Measurements from ENCODE around the gene SELENOM.
"Not testable (repeated sequence)": the region's sequence is repeated elsewhere in the genome, so short reads cannot be mapped to it uniquely, and the experiment has no call there.

Gene SELENOM

GRCh38 chr22:31079095-31079642 is 28.2 kb downstream of the SELENOM start:
- no peak for DNase-seq (ENCODE audit: low read depth in 2 of 2)

DNA sequence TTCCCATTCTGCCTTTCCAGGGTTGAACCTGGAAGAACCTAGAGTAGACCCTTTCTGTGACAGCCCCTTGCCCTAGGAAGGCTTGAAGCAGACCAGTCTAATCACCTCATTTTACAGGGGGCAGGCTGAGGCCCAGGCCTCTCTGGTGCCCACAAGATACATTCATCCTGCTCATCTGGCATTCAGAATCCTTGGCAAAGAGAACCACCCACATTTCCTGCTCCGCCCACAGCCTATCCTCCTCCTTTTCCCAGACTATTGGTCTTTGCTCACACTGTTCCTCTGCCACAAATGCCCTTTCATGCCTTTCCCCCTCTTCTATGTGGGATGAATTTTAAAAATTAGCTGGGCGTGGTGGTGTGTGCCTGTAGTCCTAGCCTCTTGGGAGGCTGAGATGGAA is 29.0 kb downstream of the SELENOM start:
- DNase-seq (ENCODE audit: low read depth in 2 of 2): not testable (repeated sequence)

DNA sequence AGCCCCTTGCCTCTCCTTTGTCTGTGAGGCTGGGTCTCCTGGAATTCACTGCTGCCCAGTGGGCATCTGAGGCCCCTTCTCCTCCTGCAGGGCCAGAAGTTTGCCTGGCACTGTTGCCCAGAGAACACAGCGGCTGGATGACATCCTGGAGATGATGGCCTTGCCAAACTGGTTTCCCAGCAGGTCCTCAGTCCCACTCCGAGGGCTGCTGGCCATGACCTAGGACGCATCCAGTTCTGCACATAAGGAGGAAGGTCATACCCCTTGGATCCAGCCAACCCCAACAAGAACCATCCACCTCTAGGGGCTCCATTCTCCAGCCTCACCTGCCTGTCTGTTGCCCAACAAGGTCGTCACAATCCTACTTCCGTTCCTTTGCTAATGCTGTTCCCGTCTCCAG is 29.7 kb downstream of the SELENOM start:
- no peak for DNase-seq (ENCODE audit: low read depth in 2 of 2)

DNA sequence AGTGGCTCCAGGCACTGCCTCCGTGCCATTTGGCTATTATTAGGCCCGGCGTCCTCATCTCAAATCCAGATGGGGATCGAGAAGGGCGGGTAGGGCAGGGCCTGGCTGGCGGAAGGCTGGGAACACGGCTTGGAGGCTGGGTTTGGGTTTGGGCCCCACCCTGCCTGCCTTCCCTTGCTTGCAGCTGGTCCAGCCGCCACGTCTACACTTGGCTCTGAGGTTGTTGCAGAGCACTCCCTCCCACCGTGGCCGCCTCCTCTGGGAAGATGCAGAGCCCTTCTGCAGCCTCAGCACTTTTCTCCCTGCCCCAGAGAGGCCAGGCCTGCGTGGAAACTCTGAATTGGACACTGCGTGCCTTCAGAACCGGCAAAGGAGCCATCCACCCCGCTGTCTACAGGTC is 31.4 kb downstream of the SELENOM start:
- DNase-seq (ENCODE audit: low read depth in 2 of 2): no peak

DNA sequence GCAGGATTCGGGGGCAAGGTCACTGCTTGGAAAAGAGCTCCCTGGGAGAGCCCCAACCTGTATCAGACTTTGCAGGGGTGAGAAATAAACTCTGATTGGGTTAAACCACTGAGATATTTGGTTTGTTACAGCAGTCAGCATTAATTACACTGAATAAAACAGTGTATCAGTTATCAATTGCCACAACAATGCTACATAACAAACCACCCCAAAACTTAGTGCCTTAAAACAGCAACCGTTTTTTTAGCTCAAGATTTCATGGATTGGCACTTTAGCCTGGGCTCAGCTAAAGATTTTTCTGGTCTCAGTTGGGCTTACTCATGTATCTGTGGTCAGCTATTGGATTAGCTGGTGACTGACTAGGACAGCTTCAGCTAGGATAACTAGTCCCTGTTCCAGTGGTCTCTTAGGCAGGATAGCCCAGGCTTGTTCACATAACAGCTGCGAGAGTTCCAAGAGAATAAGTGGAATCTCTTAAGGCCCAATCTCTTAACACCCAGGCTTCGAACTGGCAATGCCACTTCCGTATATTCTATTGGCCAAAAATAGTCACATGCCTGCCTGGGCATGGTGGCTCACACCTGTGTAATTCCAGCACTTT is 33.7 kb downstream of the SELENOM start:
- not testable (repeated sequence) for DNase-seq (ENCODE audit: low read depth in 2 of 2)

DNA sequence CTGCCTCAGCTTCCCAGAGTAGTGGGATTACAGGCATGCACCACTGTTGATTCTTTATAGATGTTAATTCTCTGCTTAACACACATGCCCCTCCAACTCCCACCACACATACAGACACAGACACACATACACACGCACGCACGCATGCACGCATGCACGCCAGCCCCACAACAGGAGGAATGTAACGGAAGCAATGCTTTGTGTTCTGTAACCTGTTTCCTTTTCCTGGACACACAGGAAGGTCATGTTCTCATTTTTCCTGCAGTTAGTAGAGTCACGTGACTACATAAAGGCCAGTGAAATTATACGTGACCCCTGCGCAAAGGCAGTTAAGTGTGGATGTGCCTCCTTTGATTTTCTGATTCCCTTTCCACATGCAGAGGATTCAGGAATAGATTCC is 34.2 kb downstream of the SELENOM start:
- DNase-seq (ENCODE audit: low read depth in 2 of 2): not testable (repeated sequence)

GRCh38 chr22:31069691-31070314 is 37.6 kb downstream of the SELENOM start:
- DNase-seq (ENCODE audit: low read depth in 2 of 2): not testable (repeated sequence)

GRCh38 chr22:31068970-31069369 is 38.4 kb downstream of the SELENOM start:
- DNase-seq (ENCODE audit: low read depth in 2 of 2): no peak

GRCh38 chr22:31064369-31064768 is 43.0 kb downstream of the SELENOM start:
- no peak for DNase-seq (ENCODE audit: low read depth in 2 of 2)

GRCh38 chr22:31062566-31063230 is 44.7 kb downstream of the SELENOM start:
- no peak for DNase-seq (ENCODE audit: low read depth in 2 of 2)

DNA sequence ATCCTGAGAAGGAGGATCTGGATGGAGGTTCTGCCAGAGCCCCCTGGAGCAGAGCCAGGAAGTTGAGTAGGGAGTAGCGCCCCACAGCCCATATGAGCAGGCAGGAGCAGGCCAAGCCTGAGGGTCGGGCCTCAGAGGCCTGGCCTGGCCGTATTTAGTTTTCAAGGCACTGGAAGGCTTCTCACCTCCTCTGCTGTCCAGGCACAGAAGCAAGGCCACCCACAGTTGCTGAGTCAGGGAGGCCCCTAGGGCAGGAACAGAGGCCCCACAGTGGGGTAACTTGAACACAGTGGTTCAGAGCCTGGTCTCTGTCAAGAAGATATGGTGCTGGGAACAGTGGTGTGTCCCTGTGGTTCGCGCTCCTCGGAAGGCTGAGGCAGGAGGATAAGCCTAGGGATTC is 47.7 kb downstream of the SELENOM start:
- not testable (repeated sequence) for DNase-seq (ENCODE audit: low read depth in 2 of 2)

DNA sequence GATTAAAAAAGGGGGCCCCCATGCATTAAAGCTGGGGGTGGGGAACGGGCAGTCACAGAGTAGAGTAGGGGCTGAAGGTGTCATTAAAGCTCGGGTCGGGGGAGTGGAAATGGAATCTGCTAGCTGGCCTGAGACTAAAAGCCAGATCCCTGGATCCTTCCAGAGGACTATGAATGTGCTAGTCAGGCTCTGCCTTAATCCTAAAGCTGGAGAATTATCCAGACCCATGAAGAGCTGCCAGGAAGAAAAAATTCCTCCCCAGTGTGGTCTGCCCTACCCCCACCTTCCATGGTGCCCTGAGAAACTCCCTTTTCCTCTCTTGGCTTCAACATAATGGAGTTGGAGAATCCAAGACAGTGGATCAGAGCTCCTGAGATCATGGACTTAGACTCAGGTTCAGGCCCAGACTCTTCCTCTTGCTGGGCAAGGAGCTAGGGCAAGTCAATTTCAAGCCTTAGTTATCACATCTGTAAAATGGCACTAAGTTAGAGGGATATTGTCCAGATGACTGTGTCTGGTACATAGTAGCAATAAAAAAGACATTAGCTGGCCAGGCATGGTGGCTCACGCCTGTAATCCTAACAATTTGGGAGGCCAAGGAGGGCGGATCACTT is 50.3 kb downstream of the SELENOM start:
- DNase-seq (ENCODE audit: low read depth in 2 of 2): no peak

- DNase-seq (ENCODE audit: low read depth in 2 of 2): no peak
Measured at GRCh38 chr22:31055635-31056159, 51.7 kb downstream of the SELENOM start.

GRCh38 chr22:31055117-31055634 is 52.2 kb downstream of the SELENOM start:
- no peak for DNase-seq (ENCODE audit: low read depth in 2 of 2)
